WTC11 (cell line): ENCODE measurements around the gene PRDM2. TPM values are rescaled to one million over a fixed set of nuclear protein-coding genes. Genes with fewer than 3 reads are reported as not detected.

Experiments used
- ATAC-seq: fragments of 200-7000 bp; cut with Tn5 transposase; 2 replicates; pipeline ENCODE4 v1.10.0; 2021; ENCODE audit warnings: mild to moderate bottlenecking, moderate library complexity
- CTCF ChIA-PET: fragments of 300-600 bp; sonication (Branson Sonifier 250); formaldehyde crosslinking; loops from one replicate; lab custom pipeline; 2021; ENCODE audit warnings: antibody characterized with exemption; lab: Charles Lee
- POLR2A ChIA-PET: fragments of 350-600 bp; sonication (Branson Sonifier 250); formaldehyde crosslinking; loops from one replicate; lab custom pipeline; 2021; ENCODE audit warnings: antibody characterized with exemption; lab: Charles Lee
- DNase-seq: peaks from one replicate; pipeline ENCODE4 v3.0.0; 2021; ENCODE audit warnings: low spot score
- H3K27ac Mint-ChIP-seq: 2 replicates; pipeline ENCODE4 v1.8.0; 2021; ENCODE audit warnings: mixed read lengths
- H3K27me3 Mint-ChIP-seq: 2 replicates; pipeline ENCODE4 v1.8.0; 2021; ENCODE audit warnings: low read depth, mild to moderate bottlenecking, moderate library complexity, mixed read lengths
- H3K36me3 Mint-ChIP-seq: 2 replicates; pipeline ENCODE4 v1.8.0; 2021; ENCODE audit warnings: mixed read lengths
- H3K4me1 Mint-ChIP-seq: 2 replicates; pipeline ENCODE4 v1.8.0; 2022; ENCODE audit warnings: mixed read lengths
- H3K4me3 Mint-ChIP-seq: 2 replicates; pipeline ENCODE4 v1.8.0; 2021; ENCODE audit warnings: mild to moderate bottlenecking, moderate library complexity, mixed read lengths
- H3K9me3 Mint-ChIP-seq: 2 replicates; pipeline ENCODE4 v1.8.0; 2021; ENCODE audit warnings: mixed read lengths
- AR ChIP-seq: fragments of 250-450 bp; sonication (Bioruptor Pico); IDR thresholded peaks from 2 replicates; pipeline ENCODE4 v1.9.0; 2021; ENCODE audit warnings: mild to moderate bottlenecking
- CDX4 ChIP-seq: fragments of 250-450 bp; sonication (Bioruptor Pico); IDR thresholded peaks from 2 replicates; pipeline ENCODE4 v1.9.0; 2021; ENCODE audit warnings: moderate library complexity, mild to moderate bottlenecking, inconsistent platforms, borderline replicate concordance
- CREM ChIP-seq: sonication (generic); formaldehyde crosslinking; IDR thresholded peaks from 2 replicates; pipeline ENCODE4 v1.8.1; 2022; ENCODE audit warnings: mild to moderate bottlenecking, missing genetic modification reagents, moderate library complexity
- CTCF ChIP-seq: fragments of 200-600 bp; IDR thresholded peaks from 2 replicates; pipeline ENCODE4 v1.8.0; 2022; ENCODE audit warnings: antibody characterized with exemption
- ESRRA ChIP-seq: sonication (generic); formaldehyde crosslinking; IDR thresholded peaks from 2 replicates; pipeline ENCODE4 v1.8.1; 2022; ENCODE audit warnings: mild to moderate bottlenecking, missing genetic modification reagents, borderline replicate concordance
- FOXK1 ChIP-seq: sonication (generic); formaldehyde crosslinking; IDR thresholded peaks from 2 replicates; pipeline ENCODE4 v1.8.0; 2022; ENCODE audit warnings: mild to moderate bottlenecking, moderate library complexity, missing genetic modification reagents
- GTF2I ChIP-seq: fragments of 250-450 bp; sonication (Bioruptor Pico); conservative IDR thresholded peaks from 2 replicates; pipeline ENCODE4 v1.4.0; 2021; ENCODE audit warnings: mild to moderate bottlenecking
- HMGA2 ChIP-seq: fragments of 250-450 bp; sonication (Bioruptor Pico); IDR thresholded peaks from 2 replicates; pipeline ENCODE4 v1.4.0; 2021; ENCODE audit warnings: mild to moderate bottlenecking, moderate library complexity
- IRF1 ChIP-seq: sonication (generic); formaldehyde crosslinking; IDR thresholded peaks from 2 replicates; pipeline ENCODE4 v1.8.0; 2023; ENCODE audit warnings: missing genetic modification reagents
- NR2C2 ChIP-seq: sonication (generic); formaldehyde crosslinking; IDR thresholded peaks from 2 replicates; pipeline ENCODE4 v1.8.0; 2022; ENCODE audit warnings: mild to moderate bottlenecking, missing genetic modification reagents
- NR3C1 ChIP-seq: sonication (generic); formaldehyde crosslinking; conservative IDR thresholded peaks from 2 replicates; pipeline ENCODE4 v1.8.1; 2023; ENCODE audit warnings: low read depth, mild to moderate bottlenecking, missing genetic modification reagents
- RELA ChIP-seq: sonication (generic); formaldehyde crosslinking; IDR thresholded peaks from 2 replicates; pipeline ENCODE4 v1.8.1; 2022; ENCODE audit warnings: missing genetic modification reagents, mild to moderate bottlenecking, borderline replicate concordance
- SMAD3 ChIP-seq: sonication (generic); formaldehyde crosslinking; IDR thresholded peaks from 2 replicates; pipeline ENCODE4 v1.8.0; 2022; ENCODE audit warnings: missing genetic modification reagents, mild to moderate bottlenecking, borderline replicate concordance
- ZNF416 ChIP-seq: fragments of 250-450 bp; sonication (Bioruptor Pico); IDR thresholded peaks from 2 replicates; pipeline ENCODE4 v1.9.0; 2021; ENCODE audit warnings: mild to moderate bottlenecking, inconsistent platforms
- ZNF423 ChIP-seq: fragments of 250-450 bp; sonication (Bioruptor Pico); IDR thresholded peaks from 2 replicates; pipeline ENCODE4 v2.1.2; 2022; ENCODE audit warnings: mild to moderate bottlenecking, moderate library complexity
- ZNF512 ChIP-seq: sonication (generic); formaldehyde crosslinking; IDR thresholded peaks from 2 replicates; pipeline ENCODE4 v1.8.1; 2022; ENCODE audit warnings: missing genetic modification reagents, borderline replicate concordance
- total RNA-seq: library from RNA; stranded (reverse); gene quantifications from 3 replicates; pipeline ENCODE4 v1.2.3, GENCODE V29; 2021
- TF ChIP-seq, protein P1 (sequence below): sonication (generic); formaldehyde crosslinking; IDR thresholded peaks from 2 replicates; pipeline ENCODE4 v1.8.1; 2023; ENCODE audit warnings: mild to moderate bottlenecking, missing genetic modification reagents
- TF ChIP-seq, protein P2 (sequence below): fragments of 250-450 bp; sonication (Bioruptor Pico); IDR thresholded peaks from 2 replicates; pipeline ENCODE4 v1.9.0; 2021; ENCODE audit warnings: mild to moderate bottlenecking

The PRDM2 gene
- total RNA-seq, 1 experiment from 2014 or later: 25.0 TPM

- TF ChIP-seq AR (CRISPR knock-in tag) (no peak), ZNF416 (CRISPR knock-in tag) (no peak), IRF1 (CRISPR knock-in tag) (no peak), GTF2I (CRISPR knock-in tag) (no peak), HMGA2 (CRISPR knock-in tag) (no peak), FOXK1 (CRISPR knock-in tag) (no peak)
- TF ChIP-seq, protein P1, sequence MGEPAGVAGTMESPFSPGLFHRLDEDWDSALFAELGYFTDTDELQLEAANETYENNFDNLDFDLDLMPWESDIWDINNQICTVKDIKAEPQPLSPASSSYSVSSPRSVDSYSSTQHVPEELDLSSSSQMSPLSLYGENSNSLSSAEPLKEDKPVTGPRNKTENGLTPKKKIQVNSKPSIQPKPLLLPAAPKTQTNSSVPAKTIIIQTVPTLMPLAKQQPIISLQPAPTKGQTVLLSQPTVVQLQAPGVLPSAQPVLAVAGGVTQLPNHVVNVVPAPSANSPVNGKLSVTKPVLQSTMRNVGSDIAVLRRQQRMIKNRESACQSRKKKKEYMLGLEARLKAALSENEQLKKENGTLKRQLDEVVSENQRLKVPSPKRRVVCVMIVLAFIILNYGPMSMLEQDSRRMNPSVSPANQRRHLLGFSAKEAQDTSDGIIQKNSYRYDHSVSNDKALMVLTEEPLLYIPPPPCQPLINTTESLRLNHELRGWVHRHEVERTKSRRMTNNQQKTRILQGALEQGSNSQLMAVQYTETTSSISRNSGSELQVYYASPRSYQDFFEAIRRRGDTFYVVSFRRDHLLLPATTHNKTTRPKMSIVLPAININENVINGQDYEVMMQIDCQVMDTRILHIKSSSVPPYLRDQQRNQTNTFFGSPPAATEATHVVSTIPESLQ (CRISPR knock-in tag): no peak
Observed at GRCh38 chr1:13806108-13806507, 106.1 kb downstream of the PRDM2 start (continued).

DNA sequence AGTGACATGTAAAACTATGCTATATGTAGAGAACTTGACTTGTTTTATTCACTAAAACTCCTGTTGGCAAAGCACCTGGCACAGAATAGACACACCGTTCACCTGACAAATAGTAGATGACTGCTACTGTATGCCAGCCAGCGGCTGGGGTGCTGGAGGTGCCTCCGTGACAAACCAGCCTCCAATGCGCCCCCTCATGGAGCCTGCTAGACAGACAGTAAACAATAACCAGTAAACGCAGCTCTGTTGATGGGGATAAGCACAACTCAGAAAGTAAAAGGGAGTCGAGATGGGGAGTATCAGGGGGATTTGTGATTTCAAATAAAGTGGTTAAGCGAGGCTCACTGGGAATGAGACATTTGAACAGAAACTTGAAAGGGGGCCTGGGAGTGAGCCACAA, 107.2 kb downstream of the PRDM2 start:
- POLR2A ChIA-PET: no interaction called here

DNA sequence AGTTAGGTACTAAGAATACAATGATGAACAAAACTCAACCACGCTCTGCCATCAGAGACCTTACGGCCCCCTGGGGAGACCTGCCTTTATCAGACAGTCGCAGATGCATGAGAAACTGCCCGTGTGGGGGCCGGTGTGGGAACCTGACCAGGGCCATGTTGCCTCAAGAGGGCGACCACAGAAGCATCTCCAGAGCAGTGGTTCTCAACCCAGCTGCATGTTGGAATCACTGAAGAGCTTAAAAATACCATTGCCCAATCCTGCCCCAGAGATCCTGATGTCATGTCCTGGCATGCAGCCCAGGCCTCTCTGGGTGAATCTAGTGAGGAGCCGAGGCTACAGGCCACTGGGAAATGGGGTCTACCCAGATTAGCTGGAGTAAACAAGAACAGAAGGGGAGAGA, 108.7 kb downstream of the PRDM2 start:
- ChIA-PET POLR2A (no interaction called here), CTCF (interaction anchor here (0.7 kb wide), 2 partner anchors 51 to 1287 kb away, joined by 3 to 4 read pairs; no protein-coding TSS in a partner anchor)
- ATAC-seq (no peak), DNase-seq (no peak)
- H3K36me3 Mint-ChIP-seq: no peaks in the 10 kb centered on the region
- no peak overlapping the region for H3K4me3 Mint-ChIP-seq
- H3K9me3 Mint-ChIP-seq: no peaks in the 10 kb centered on the region
- no peak overlapping the region for H3K27ac Mint-ChIP-seq
- H3K27me3 Mint-ChIP-seq: peaks cover 4% of the 10 kb centered on the region
- TF ChIP-seq CDX4 (CRISPR knock-in tag) (no peak), NR2C2 (no peak), ZNF512 (CRISPR knock-in tag) (no peak), SMAD3 (no peak), RELA (no peak), ZNF423 (CRISPR knock-in tag) (no peak), CREM (CRISPR knock-in tag) (no peak), ESRRA (no peak), NR3C1 (CRISPR knock-in tag) (no peak)
- TF ChIP-seq, protein P2, sequence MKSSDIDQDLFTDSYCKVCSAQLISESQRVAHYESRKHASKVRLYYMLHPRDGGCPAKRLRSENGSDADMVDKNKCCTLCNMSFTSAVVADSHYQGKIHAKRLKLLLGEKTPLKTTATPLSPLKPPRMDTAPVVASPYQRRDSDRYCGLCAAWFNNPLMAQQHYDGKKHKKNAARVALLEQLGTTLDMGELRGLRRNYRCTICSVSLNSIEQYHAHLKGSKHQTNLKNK (CRISPR knock-in tag): no peak
- H3K4me1 Mint-ChIP-seq: peaks cover 10% of the 10 kb centered on the region

More for the DNA sequence above, 107.2 kb downstream of the PRDM2 start:
- no peaks in the 10 kb centered on the region for H3K9me3 Mint-ChIP-seq
- H3K27ac Mint-ChIP-seq: no peak overlapping the region
- CTCF ChIA-PET: interaction anchor here (0.6 to 1.4 kb wide), 6 partner anchors 9 to 142 kb away, joined by 3 to 11 read pairs (median 3); partner anchors contain the start of gene PRDM2
- H3K27me3 Mint-ChIP-seq: peaks cover 11% of the 10 kb centered on the region
- DNase-seq (peak; percentile 73), ATAC-seq (peak; percentile 81)
- peaks cover 10% of the 10 kb centered on the region for H3K4me1 Mint-ChIP-seq
- H3K36me3 Mint-ChIP-seq: no peaks in the 10 kb centered on the region
- TF ChIP-seq HMGA2 (CRISPR knock-in tag) (no peak), CTCF (peak; percentile 28; the same call in 1 of the 2 replicates)
- H3K4me3 Mint-ChIP-seq: no peak overlapping the region
